Astrocyte (in vitro differentiated cells and primary cell): ENCODE measurements around the gene PRKG1. TPM values are rescaled to one million over a fixed set of nuclear protein-coding genes. Genes with fewer than 3 reads are reported as not detected.

Experiments used
- DNase-seq: peaks from one replicate; pipeline ENCODE4 v3.0.0-alpha.2; 2010; ENCODE audit warnings: low read depth
- FAIRE-seq: peaks from 2 replicates; lab custom pipeline; 2011; peaks lifted over from hg19 to GRCh38; lab: Jason Lieb, UNC
- H2AFZ ChIP-seq: 2 replicates; pipeline ENCODE4 v1.6.0; 2012; ENCODE audit warnings: low read depth, low read length, inconsistent platforms
- H3K27ac ChIP-seq: 2 replicates; pipeline ENCODE4 v1.5.1; 2011; ENCODE audit warnings: low read depth, low read length, inconsistent platforms
- H3K27me3 ChIP-seq: 2 replicates; pipeline ENCODE4 v1.6.0; 2011; ENCODE audit warnings: low read length, inconsistent platforms; ENCODE audit not compliant: insufficient read depth
- H3K36me3 ChIP-seq: 2 replicates; pipeline ENCODE4 v1.5.1; 2011; ENCODE audit warnings: low read length, inconsistent platforms; ENCODE audit not compliant: insufficient read depth
- H3K4me1 ChIP-seq: 2 replicates; pipeline ENCODE4 v1.5.1; 2011; ENCODE audit warnings: low read length, inconsistent platforms; ENCODE audit not compliant: insufficient read depth
- H3K4me2 ChIP-seq: 2 replicates; pipeline ENCODE4 v1.6.0; 2012; ENCODE audit warnings: low read length, inconsistent platforms
- H3K4me3 ChIP-seq: 2 replicates; pipeline ENCODE4 v1.5.1; 2011; ENCODE audit warnings: low read depth, mild to moderate bottlenecking, low read length, inconsistent platforms; ENCODE audit not compliant: insufficient read depth
- H3K79me2 ChIP-seq: 2 replicates; pipeline ENCODE4 v1.6.0; 2012; ENCODE audit warnings: mild to moderate bottlenecking, low read length, inconsistent platforms; ENCODE audit not compliant: insufficient read depth
- H3K9ac ChIP-seq: 2 replicates; pipeline ENCODE4 v1.6.0; 2012; ENCODE audit warnings: mild to moderate bottlenecking, low read length, inconsistent platforms
- H3K9me3 ChIP-seq: 2 replicates; pipeline ENCODE4 v1.5.1; 2012; ENCODE audit warnings: low read depth, mild to moderate bottlenecking, low read length, inconsistent platforms; ENCODE audit not compliant: insufficient read depth
- H4K20me1 ChIP-seq: 2 replicates; pipeline ENCODE4 v1.6.0; 2012; ENCODE audit warnings: low read length, inconsistent platforms; ENCODE audit not compliant: insufficient read depth
- H3K27ac Mint-ChIP-seq: one replicate; pipeline ENCODE4 v1.8.0; 2021; ENCODE audit warnings: mild to moderate bottlenecking, mixed read lengths; ENCODE audit not compliant: unreplicated experiment
- H3K27me3 Mint-ChIP-seq: one replicate; pipeline ENCODE4 v1.8.0; 2021; ENCODE audit warnings: low read depth, mixed read lengths; ENCODE audit not compliant: unreplicated experiment
- H3K36me3 Mint-ChIP-seq: one replicate; pipeline ENCODE4 v1.8.0; 2021; ENCODE audit warnings: low read depth, mixed read lengths; ENCODE audit not compliant: unreplicated experiment
- H3K4me1 Mint-ChIP-seq: one replicate; pipeline ENCODE4 v1.8.0; 2021; ENCODE audit warnings: low read depth, mixed read lengths; ENCODE audit not compliant: unreplicated experiment
- H3K4me3 Mint-ChIP-seq: one replicate; pipeline ENCODE4 v1.8.0; 2021; ENCODE audit warnings: mild to moderate bottlenecking, moderate library complexity, mixed read lengths; ENCODE audit not compliant: unreplicated experiment
- H3K9me3 Mint-ChIP-seq: one replicate; pipeline ENCODE4 v1.8.0; 2021; ENCODE audit warnings: mild to moderate bottlenecking, mixed read lengths; ENCODE audit not compliant: unreplicated experiment
- CTCF ChIP-seq: IDR thresholded peaks from 2 replicates; pipeline ENCODE4 v1.5.1; 2011; ENCODE audit warnings: low read depth, mild to moderate bottlenecking, inconsistent platforms, low read length, moderate library complexity; ENCODE audit not compliant: insufficient read depth
- EZH2 ChIP-seq: IDR thresholded peaks from 2 replicates; pipeline ENCODE4 v1.6.1; 2012; ENCODE audit warnings: mild to moderate bottlenecking, low read length, inconsistent platforms; ENCODE audit not compliant: insufficient read depth
- total RNA-seq: library from RNA; stranded (reverse); gene quantifications from 2 replicates; pipeline ENCODE4 v1.2.1, GENCODE V29; 2021

Gene PRKG1
- total RNA-seq, 1 donor from 2014 or later, result 3.1 TPM

GRCh38 chr10:51640120-51640819, 566.0 kb downstream of the PRKG1 start:
- DNase-seq, result no peak
- H2AFZ ChIP-seq, result no peak overlapping the region
- H3K36me3 ChIP-seq, result no peaks in the 10 kb centered on the region
- no peaks in the 10 kb centered on the region for H3K27me3 ChIP-seq
- Mint-ChIP-seq H3K36me3 (no peaks in the 10 kb centered on the region), H3K4me1 (no peaks in the 10 kb centered on the region), H3K9me3 (peaks cover 2% of the 10 kb centered on the region), H3K27ac (no peak overlapping the region), H3K4me3 (no peak overlapping the region), H3K27me3 (no peaks in the 10 kb centered on the region)
- H4K20me1 ChIP-seq, result no peaks in the 10 kb centered on the region
- H3K27ac ChIP-seq, result no peak overlapping the region
- no peak for TF ChIP-seq EZH2
- TF ChIP-seq CTCF, result no peak
- H3K9me3 ChIP-seq, result no peaks in the 10 kb centered on the region
- H3K79me2 ChIP-seq, result no peaks in the 10 kb centered on the region
- H3K4me2 ChIP-seq, result no peak overlapping the region
- no peak overlapping the region for H3K4me3 ChIP-seq
- no peaks in the 10 kb centered on the region for H3K4me1 ChIP-seq
- FAIRE-seq, result no peak
- no peak overlapping the region for H3K9ac ChIP-seq

GRCh38 chr10:51642581-51642980, 568.3 kb downstream of the PRKG1 start:
- Histone ChIP-seq H3K9me3 (no peaks in the 10 kb centered on the region), H3K4me3 (no peak overlapping the region), H4K20me1 (no peaks in the 10 kb centered on the region), H3K36me3 (no peaks in the 10 kb centered on the region), H3K79me2 (no peaks in the 10 kb centered on the region), H3K9ac (no peak overlapping the region), H2AFZ (no peak overlapping the region), H3K27me3 (no peaks in the 10 kb centered on the region), H3K4me2 (no peak overlapping the region), H3K27ac (no peak overlapping the region), H3K4me1 (no peaks in the 10 kb centered on the region)
- Mint-ChIP-seq H3K36me3 (no peaks in the 10 kb centered on the region), H3K27me3 (no peaks in the 10 kb centered on the region), H3K4me1 (no peaks in the 10 kb centered on the region), H3K4me3 (no peak overlapping the region), H3K9me3 (peaks cover 2% of the 10 kb centered on the region), H3K27ac (no peak overlapping the region)
- DNase-seq (no peak), FAIRE-seq (no peak)
- TF ChIP-seq CTCF (no peak), EZH2 (no peak)

DNA sequence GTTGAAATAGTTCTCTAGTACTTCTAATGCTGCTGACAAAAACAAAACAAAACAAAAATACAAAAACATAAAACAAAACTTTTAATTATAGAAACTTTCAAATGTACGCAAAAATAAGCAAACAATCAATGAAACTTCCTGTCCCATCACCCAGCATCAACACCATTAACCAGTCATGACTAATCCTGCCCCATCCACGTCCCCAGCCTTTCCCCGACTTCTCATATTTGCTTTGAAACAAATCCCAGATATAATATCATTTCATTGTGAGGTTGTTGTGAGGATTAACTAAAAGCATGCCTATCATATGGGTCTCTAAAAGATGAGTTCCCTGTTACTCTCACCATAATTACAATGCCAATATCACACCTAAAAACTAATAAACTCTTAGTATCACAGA, 569.4 kb downstream of the PRKG1 start:
- FAIRE-seq, result no peak
- DNase-seq, result no peak
- no peaks in the 10 kb centered on the region for H3K36me3 Mint-ChIP-seq

More for the DNA sequence above, 569.4 kb downstream of the PRKG1 start:
- no peak overlapping the region for H3K9ac ChIP-seq
- H3K4me1 ChIP-seq, result no peaks in the 10 kb centered on the region
- H3K27ac Mint-ChIP-seq, result no peak overlapping the region
- no peak overlapping the region for H2AFZ ChIP-seq
- H4K20me1 ChIP-seq, result no peaks in the 10 kb centered on the region
- H3K27ac ChIP-seq, result no peak overlapping the region
- H3K27me3 Mint-ChIP-seq, result no peaks in the 10 kb centered on the region
- no peaks in the 10 kb centered on the region for H3K79me2 ChIP-seq
- H3K4me1 Mint-ChIP-seq, result no peaks in the 10 kb centered on the region
- no peak overlapping the region for H3K4me3 ChIP-seq
- no peaks in the 10 kb centered on the region for H3K27me3 ChIP-seq
- H3K4me3 Mint-ChIP-seq, result no peak overlapping the region
- H3K4me2 ChIP-seq, result no peak overlapping the region
- H3K9me3 Mint-ChIP-seq, result peaks cover 2% of the 10 kb centered on the region
- H3K36me3 ChIP-seq, result no peaks in the 10 kb centered on the region
- no peaks in the 10 kb centered on the region for H3K9me3 ChIP-seq
- TF ChIP-seq EZH2, result no peak
- TF ChIP-seq CTCF, result no peak
